NCI-H146 treated with DMSO at 0.1 percent for 48 hours (cell line): ENCODE results near the gene MGST3.
"Not testable (repeated sequence)": the region's sequence is repeated elsewhere in the genome, so short reads cannot be mapped to it uniquely, and the experiment has no call there.

Experiments used
- DNase-seq: peaks from one replicate; lab custom pipeline; 2025; ENCODE audit not compliant: unreplicated experiment; lab: John Stamatoyannopoulos, UW

MGST3 gene

DNA sequence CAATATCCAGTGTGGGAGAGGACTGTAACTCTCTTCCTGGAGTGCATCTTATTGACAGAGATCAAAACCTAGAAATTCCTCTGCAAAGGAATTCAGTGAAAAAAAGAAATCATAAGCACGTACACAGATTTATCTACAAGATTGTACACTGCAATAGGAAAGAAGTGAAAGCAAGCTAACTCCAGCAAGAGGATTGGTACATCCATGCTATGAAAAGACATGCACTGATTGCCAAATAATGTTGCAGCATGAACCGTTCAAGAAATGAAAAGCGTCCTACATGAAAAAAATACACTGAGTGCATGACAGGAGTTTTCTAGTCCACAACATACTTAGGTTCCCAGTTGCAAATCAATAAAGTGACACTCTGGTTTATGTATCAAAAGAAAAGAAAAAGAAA lies 1.9 kb upstream of the MGST3 start:
- DNase-seq: no peak

DNA sequence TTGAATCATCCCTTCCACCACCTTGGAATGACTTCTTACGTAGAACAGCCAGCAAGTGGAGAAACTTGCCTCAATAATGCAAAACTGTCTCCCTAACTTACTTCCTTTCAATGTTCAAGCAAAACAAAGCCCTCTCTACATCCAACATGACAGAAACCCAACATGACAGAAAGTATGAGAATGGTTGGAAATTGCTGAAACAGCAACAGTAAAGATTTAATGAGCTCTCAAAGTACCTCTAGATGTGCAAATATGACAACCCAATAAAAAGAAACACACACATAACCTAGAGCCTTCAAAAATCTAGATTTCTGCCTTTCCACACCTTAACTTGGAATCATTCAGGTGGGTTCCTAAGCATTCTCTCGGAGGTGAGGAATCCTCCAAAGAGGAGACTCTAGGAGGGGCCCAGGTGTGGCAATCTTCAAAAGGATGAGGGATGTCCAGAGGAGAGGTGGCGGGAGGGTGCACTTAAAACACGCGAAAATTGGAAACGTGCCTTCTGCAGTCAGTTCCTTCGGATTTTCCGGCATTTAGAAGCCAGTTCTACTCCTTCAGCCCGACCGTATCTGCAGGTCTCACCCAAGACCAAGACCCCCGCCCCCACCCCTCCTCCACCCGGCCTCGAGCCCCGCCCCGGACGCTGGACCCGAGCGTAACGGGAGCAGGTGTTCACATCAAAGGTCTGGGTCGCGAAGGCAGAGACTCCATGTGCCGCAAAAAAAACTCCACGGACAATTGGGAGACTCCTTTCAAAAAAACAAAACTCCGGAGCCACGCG lies 996 bp upstream of the MGST3 start:
- peak; percentile 85 for DNase-seq

DNA sequence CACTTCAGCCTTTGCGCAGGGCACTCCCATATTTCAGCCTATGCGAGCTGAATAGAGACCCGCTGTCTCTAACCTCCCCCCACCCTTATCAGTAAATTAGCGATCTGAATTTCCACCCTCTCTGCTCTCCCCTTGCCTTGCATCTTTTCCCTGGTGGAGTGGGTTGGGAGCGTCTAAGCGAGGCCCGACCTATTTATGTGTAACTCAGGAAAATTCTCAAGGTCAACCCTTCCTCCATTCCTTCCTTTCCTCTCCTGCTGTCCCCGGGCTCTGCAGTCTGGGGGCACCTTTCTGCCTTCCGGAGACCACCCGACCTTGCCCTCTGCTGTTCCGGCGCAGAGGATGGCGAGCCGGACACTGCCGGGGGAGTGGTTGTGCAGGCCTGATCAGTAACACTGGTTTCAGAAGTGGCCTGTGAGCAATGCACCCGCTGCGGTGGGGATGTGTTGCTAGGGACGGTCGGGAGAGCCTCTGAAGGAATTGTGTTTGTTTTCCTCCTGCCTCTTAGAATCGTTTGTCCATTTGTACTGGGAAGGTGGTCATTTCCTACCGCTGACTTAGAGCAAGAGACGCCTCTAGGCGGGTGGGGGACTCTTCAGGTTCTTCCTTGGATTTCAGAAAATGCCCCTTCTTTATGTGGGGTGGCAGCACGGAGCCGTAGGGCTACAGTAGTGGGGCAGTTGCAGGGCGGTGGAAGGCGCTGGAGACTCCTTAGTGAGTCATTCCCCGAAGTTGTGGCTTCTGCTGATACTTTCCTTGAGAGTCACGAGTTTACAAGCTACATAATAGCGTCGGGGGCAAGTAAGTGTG lies 513 bp downstream of the MGST3 start:
- peak; percentile 31 for DNase-seq

DNA sequence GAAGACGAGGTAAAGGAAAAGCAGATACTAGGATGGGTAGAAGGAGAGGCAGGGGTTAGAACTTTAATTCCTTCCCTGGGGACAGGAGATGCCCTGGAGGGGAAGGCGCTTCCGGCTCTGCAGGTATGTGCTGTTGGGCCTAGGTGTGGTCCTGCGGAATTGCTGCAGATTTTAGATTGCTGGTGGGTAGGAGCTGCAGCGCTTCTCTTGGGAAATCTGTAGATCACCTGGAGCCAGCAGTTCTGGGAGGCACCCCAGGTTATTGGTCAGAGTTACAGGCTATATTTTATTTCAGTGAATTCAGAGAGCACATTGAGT lies 1.1 kb downstream of the MGST3 start:
- no peak for DNase-seq

DNA sequence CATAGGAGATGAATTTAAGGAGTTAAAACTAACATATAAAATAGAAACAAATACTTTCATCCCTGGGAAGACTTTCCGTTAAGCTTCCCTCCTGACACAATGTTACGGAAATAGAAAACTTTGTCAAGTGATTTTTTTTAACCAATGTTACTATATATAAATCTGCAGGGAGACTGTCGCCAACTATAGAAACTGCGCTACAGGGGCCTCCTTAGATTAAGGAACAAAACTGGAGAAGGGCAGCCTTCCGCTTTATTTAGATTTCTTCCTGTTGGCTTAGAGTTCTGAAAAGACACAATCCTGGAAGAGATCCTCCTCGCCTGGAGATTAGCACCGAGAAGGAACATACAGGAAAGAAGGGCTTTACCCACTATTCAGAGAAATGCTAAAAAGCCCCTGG lies 1.5 kb downstream of the MGST3 start:
- DNase-seq: no peak

DNA sequence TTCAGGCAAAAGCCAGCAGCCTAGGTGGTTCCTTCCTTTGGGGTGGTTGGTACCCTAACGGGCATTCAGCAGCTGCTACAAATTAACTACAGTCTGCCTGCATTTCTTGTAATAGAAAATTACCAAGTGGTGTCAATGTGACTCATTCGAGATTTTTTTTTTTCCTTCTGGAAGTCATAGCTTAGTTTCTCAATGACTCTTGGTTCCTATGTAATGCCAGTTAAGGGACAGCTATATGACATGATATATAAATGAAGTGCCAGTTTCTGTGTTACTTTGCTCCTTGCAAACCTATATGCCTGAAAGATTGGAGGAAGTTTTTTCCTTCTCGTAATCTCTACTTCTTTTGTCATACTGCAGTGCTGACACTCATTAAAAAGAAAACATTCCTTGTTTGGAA lies 2.6 kb downstream of the MGST3 start:
- no peak for DNase-seq

DNA sequence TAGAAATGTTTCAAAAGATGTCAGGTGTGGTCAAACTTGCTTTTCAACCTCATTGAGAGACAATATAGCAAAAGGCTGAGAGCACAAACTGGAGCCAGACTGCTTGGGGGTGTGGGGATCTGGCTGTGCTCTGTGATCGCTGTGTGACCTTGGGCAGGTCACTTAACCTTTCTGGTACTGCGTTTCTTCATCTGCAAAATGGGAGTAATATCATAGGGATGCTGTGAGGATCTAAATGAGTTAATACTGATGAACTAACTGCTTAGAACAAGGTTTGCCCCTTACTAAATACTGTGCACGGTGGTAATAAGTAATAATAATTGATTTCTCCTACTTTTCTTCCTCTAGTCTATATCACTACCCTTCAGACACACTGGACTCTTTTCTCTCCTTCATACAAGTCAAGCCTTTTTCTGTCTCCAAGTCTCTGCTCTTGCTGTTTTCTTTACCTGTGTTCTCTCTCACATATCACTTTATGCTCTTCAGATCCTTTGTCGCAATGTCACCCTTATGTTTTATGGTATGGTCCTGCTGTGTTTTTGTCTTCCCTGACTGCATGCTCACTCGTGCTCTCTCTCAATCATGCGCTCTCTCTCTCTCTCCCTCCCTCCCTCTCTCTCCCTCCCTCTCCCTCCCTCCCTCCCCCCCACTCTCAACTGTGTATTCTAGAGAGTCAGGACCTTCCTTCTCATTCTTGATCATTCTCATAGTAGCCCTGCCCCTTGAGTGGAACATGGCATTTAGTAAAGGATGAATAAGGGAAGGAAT lies 3.3 kb downstream of the MGST3 start:
- no peak for DNase-seq

DNA sequence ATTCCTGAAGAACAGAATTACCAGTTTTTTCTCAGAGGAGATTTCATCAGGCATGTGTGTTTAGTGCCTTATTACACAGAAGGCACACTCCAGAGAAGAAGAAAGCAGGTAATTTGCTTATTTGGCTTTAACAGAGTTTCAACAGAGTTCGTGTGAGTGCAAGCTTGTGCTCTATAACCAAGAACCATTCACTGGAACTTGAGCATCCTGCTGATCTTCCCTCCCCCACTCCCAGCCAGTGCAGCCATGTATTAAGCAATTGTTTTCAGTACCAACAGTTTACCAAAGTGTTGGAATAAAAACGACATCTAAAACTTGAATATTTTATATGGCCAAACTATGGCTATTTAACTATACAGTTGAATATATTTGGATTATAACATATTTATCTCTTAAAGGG lies 4.3 kb downstream of the MGST3 start:
- DNase-seq: no peak

DNA sequence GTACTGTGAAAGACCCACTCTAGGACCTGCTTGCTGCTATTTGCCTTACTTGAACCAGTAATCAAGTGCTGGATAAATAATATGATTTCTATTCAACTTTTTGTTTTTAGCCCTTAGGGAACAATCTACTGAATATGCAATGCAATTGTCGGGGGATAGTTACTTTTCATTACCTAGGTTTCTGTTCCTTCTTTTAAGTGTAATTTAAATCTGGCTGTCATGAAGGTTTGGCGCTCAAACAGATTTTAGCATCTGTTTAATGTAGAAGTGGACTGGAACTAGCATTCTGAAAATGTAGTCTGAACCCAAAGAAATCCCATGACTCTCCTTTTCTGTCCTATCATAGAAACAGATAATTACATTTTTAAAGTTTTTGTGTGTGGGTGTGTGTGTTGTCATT lies 4.8 kb downstream of the MGST3 start:
- no peak for DNase-seq

DNA sequence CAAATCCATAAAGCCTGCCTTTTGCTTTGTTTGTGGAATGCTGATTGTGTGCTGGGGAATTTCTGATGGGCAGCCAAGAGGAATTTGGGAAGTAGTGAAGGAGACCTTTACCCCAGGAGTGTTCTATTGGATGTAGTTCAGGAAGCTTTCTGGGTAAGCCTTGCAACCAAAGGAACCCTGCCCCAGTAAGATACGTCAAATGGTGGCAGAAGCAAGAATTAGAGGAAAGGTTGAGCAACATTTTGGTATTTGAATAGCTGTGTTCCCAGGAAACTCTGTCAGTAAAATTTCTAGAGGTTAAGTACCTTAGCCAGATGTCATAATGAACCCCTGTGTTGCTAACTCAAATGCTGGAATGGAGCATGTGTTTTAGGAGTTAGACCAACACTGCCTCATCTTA lies 6.4 kb downstream of the MGST3 start:
- DNase-seq: no peak

DNA sequence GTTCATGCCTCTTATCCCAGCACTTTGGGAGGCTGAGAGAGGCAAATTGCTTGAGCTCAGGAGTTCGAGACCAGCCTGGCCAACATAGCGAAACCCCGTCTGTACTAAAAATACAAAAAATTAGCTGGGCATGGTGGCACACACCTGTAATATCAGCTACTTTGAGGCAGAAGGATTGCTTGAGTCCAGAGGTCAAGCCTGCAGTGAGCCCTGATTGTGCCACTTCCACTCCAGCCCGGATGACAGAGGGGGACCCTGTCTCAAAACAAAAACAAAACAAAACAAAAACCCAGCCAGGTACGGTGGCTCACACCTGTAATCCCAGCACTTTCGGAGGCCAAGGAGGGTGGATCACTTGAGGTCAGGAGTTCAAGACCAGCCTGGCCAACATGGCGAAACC lies 7.2 kb downstream of the MGST3 start:
- DNase-seq: not testable (repeated sequence)

DNA sequence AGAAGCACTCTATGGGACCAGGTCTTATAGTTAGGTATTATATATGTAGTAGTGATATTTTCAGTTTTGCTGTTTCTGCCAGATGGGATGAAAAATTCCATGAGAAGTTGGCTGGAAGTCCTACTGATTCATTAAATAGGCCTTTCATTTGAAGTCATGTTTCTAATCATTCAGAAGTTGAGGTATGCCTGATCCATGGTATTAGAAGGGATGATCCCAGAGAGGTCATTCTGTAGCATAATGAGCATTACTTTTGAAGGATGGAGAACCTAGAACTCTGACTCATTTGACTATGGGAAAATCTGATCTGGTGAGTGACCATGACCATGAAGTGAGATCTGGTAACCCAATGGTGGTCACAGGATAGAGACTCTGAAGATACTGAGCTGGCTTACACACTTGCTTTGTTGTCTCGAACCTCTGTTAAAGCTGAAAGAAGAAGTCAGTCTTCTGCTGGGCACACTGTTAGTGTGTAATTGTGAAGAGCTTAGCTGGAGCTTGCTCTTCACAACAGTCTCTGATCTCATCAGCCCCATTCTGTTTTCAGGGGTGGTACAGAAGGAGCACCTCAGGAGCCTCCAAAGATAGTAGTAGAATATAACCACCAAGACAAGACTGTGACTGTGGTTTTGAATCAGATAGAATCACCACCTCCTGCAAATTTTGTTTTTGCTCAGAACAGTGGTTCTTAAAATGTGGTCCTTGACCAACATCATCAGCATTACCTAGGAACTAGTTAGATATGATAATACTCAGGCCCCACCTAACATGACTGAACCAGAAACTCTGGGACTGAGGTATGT lies 9.0 kb downstream of the MGST3 start:
- no peak for DNase-seq

DNA sequence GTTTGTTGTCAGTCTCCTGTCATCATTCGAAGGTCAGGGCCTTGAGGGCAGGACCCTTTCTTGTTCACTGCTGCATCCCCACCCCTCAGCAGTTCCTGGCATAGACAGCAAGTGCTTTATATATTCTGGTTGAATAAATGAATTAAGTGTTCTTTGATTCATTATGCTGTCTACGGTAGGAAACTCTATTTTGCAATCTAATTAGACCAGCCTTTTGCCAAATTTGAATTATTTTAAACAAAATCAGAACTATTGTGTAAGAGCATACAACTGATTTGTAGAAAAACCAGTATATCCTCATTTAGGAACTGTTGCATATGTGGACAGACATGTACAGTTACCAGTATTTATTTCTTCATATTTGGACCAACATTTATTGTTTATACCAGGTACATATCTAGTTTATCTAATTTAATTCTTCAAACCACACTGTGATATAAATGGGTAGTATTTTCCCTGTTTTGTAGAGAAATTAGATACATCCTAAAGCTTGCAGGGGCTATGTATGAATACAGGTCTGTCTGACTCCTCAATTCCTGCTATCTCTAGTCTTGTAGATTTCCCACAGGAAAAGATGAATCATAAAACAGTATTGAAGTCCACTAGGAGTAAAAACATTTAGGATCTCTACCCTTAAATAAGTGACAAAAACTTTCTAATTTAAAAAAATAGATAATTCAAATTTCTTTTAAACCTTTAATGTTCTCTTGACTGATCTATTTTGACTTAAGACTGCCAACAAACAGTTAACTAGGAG lies 10.4 kb downstream of the MGST3 start:
- no peak for DNase-seq

DNA sequence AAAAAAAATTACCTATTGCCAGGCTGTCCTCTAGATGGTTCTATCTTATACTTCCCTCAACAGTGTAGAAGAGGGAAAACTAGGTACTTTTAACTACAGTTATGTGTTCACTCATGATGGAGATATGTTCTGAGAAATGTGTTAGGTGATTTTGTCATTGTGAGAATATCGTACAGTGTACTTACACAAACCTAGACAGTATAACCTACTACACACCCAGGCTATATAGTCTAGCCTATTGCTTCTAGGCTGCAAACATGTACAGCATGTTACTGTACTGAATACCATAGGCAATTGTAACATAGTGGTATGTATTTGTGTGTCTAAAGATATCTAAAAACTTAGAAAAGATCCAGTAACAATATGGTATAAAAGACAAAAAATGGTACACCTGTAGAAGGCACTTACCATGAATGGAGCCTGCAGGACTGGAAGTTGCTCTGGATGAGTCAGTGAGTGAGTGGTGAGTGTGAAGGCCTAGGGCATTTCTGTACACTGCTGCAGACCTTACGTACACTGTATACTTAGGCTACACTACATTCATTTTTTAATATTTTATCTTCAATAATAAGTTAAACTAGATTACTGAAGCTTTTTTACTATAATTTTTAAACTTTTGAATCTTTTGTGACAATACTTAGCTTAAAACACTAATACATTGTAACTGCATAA lies 13.2 kb downstream of the MGST3 start:
- no peak for DNase-seq

DNA sequence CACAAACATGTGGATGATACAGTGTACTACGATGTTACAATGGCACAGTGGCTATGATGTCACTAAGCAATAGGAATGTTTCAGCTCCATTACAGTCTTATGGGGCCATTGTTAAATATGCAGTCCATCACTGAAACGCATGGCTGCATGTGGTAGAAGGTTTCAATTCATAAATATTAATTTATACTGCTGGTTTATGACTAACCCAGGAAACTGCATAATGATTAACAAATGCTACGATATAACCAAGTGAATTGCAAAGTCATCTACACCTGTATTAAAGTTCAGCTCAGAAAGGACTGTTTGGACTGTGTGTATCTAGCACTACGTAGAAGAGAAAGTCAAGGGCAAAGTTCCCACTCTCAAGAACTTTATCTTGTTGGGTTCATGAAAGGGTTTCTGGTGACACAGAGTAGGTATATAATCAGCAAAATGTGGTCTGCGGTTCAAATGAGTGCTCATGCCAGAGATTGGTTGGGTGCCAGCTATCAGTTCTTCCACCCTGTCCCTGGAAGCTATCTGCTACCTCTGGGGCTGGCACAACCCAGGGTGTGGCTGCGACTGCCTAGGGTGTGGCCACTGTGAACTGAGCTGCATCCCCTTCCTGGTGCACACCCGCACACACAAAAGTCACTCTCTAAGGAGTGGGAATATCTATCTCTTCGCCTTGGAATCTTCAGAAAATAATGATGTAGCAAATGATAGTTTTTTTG lies 14.8 kb downstream of the MGST3 start:
- no peak for DNase-seq

DNA sequence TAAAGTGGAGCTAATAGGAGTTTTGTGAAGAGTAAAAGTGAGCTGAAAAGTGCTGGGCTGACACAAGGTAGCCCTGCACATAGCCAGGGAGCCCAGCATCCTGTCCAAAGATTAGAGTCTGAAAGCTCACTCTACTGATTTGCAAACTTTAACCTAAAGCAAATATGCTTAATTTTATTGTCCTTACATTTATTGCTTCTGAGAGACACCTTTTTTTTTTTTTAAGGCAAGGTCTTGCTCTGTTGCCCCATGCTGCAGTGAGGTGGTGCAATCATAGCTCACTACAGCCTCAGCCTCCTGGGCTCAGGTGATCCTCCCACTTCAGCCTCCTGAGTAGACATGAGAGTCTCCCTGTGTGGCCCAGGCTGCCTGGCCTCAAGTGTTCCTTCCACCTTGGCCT lies 16.5 kb downstream of the MGST3 start:
- DNase-seq: no peak

DNA sequence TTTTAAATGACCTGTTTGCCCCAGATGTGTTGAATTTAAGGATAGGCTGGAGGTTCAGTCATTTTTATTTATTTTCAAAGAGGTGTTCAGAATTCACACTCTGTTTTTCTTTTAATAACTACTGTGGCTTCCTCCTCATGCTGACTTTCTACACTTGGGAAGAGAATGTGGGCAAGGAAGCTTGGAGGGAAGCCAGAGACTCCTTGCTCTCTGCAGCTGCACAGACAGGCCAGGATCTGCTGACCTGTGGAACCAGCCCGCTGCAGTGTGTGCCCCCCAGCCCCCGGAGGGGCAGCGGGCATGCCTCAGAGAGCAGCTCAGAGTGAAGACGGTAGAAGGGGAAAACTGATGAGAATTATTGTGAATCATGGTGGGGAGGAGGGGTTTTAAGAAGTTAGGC lies 16.9 kb downstream of the MGST3 start:
- no peak for DNase-seq

DNA sequence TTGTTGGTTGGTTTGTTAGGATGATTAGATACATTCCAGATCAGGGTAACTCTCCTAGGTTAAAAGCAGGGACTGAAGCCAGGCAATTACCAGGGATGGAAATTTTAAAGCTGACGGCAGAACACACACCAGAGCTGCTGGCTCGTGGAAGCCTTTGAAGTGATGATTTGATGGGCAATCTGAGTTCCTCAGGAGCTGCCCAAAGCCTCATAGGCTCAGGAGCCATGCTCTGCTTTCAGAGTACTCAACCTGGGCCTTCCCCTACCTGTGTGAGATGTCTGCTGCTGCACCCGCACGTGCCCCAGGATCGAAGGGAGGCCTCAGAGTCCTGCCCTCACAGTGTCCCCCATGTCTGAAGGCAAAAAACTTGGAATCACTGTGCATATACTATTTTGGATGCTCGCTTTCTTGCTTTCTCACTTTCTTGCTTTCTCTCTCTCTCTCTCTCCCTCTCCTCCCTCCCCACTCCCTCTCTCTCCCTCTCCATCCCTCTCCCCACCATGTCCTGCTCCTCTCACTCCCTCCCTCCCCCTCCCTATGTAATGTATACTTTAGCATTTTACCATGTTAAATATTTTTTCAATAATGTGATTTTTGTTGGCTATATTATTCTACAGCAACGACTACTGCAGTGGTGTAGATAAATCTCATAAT lies 18.0 kb downstream of the MGST3 start:
- no peak for DNase-seq
